ENCODE data around the gene INSRR.
A peak's percentile ranks its signal among the peaks of the same experiment; 100 is the strongest.

The INSRR gene

DNA sequence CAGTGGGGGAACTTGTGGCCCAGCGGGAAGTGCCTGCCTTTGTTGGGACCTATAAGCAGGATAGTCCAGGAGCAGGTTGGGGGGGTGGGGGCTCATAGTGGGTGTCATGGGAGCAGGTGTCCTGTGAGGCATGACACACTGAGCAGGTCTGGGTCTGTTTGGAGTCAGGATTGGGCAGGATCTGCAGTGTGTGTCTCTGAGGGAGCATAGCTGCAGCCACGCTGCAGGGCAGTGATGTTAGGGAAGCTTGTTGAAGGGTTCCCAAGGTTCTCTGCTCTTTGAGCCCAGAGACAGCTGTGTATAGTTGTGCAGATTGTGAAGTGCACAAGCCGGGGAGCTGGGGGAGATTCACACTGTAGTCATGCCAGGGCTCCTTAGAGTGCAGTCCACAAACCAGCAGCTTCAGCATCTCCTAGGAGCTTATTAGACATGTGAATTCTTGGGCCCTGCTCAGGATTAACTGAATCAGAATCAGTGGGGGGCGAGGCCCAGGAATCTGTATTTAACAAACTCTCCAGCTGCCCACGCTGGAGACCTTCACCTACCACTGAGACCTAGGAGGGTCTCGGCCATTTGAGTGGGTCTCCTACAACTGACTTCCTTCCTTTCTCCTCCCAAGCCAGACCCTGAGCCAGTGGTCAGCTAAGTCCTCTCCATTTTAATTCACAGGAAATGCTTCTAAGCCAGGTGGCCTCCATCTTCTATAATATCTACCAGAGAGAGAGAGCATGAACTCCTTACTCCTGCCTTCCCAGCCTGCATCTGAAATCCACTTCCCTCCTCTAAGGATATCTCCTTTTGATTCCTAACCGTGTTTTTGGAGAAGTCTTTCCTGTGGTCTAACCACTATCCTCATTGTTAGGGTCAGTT, 11.1 kb downstream of the INSRR start:
- DNase-seq: no peak

DNA sequence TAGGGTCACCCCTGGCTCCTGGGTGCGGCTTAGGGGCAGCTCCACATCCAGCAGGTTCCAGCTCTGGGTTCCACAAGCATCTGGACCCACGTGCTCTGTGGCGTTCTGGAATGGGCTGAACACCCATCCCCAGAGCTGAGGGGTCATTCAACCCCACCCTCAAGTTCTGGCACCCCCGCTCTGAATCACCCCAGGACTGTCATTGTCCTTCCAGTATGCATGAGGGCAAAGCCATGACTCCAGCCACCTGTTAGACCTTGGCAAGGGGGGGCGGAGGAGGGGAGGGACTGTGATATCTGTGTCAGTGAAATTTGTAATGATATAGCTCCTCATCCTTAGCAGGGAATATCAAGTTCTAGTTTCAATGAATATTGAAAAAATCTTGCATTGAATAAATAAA, 12.3 kb downstream of the INSRR start:
- no peak for DNase-seq

DNA sequence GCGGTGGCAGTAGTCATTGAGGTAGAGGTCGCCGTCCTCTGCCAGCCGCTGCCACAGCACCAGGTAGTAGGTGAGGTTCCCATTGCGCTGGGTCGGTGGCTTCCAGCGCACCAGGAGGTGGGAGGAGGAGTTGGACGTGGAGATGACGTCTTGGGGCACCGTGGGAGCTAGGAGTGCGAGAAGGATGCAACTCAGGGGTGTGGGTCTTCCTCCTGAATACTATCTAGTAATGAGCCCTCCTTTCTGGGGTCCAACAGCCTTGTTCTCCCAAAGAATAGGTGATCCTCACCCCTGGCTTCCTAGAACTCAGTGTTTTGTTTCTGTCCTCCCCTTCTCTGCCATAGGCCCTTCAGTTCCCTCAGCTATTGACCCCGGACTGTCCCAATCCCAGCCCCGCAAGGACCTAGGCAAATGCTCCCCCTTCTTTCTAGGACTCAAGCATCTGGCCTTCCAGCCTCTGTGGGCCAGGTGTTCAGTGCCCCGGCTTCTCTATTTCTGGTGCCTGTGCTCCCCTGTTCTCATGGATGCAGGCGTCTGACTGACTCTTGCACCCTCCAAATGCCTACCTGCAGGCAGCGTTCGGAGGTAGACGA, 12.9 kb downstream of the INSRR start:
- no peak for DNase-seq

DNA sequence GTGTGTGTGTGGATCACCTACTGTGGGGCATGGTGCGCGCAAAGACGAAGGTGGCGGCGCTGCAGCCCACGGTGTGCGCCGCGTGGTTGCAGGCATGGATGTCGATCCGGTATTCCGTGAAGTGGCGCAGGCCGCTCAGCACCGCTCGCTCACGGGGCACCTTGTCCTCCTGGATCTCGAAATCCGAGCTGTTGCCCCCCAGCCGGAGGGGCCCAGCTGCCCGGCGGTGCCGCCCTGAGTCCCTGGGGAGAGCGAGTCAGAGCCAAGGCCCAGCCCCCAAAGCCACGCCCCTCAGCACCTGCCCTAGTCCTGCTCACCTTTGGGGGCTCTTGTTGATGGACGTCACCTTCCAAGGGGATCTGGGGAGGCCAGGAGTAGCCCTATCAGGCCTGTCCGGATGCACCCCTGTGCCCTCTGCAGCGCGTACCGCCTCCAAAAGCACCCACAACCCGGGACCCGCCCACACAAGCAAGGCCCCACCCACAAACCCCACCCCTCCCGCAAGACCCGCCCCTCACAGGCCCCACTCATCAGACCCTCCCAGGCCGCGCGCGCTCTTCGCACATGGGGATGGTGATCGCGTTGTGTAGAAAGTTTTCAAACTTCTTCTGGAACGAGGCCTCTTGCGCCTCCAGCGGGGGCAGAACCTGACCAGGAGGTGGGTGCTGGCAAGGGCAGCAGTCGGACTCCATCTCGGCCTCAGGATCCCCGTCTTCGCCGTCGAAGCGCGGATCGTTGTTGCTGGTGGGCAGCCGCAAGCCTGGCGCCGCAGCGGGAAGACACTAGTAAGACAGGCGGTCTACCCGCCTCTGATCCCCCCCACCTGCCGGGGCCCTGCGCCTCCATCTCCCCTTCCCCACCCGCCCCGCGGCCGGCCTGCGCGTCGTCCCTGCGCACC, 13.6 kb downstream of the INSRR start:
- no peak for DNase-seq

DNA sequence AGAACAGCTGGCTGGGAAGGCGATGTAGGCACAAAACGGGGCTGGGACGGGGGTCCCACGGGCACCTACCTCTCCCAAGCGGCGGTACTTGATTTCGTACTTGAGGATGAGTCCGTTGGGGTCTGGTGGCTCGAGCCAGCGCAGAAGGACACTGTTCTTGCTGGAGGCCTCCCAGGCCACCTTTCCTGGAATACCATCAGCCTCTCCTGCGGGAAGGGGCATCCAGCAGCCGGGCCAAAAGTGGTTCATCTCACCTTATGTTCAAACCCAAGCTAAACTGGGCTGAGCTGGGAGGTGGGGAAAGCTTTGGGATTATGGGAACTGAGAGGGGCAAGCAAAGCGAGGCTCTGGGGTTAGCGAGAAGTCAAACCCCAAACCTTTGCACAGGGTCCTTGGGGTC, 14.3 kb downstream of the INSRR start:
- no peak for DNase-seq

DNA sequence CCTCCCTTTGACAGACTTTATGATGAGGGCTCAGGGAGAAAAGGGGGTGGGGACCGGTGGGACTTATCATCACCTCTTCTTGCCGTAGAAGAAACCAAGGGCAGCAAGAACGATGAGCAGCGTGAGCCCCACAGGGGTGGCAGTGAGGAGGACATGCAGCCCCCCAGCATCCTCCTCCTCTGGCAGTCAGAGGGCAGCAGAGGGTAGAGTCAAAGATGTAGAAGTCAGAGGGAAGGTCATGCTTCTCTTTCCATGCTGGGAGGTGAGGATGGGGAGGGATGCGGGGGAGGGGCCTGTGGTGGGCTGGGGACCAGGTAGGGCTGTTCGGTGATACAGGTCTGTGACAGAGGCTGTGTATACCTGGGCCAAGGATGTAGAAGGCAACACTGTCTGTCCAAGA, 14.8 kb downstream of the INSRR start:
- DNase-seq: no peak

DNA sequence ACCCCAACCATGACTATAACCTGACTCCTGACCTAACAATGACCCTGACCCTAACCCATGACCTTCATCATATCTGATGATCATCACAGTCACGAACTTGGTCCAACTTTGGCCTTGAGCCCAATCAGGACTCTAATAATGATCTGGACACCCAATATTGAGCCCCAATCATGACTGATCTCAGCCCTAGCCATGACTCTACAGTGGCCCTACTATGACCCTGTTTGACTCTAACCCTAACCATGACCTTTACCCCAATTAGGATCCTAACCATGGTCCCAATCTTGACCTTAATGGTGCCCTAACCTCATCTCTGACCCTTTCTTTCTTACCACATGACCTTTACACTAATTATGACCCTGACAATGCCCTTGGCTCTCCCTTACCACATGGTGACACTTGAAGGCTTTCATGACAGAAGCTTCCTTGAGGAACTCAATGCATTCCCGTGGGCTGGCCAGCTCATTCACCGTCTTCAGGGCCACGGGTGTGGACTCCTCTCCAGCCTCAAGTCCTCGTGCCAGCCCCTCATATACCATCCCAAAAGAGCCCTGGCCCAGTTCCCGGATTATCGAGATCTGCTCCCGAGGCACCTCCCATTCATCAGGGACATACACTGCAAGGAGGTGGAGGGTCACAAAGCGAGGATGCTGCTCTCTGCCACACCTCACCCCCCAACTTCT, 16.2 kb downstream of the INSRR start:
- no peak for DNase-seq

DNA sequence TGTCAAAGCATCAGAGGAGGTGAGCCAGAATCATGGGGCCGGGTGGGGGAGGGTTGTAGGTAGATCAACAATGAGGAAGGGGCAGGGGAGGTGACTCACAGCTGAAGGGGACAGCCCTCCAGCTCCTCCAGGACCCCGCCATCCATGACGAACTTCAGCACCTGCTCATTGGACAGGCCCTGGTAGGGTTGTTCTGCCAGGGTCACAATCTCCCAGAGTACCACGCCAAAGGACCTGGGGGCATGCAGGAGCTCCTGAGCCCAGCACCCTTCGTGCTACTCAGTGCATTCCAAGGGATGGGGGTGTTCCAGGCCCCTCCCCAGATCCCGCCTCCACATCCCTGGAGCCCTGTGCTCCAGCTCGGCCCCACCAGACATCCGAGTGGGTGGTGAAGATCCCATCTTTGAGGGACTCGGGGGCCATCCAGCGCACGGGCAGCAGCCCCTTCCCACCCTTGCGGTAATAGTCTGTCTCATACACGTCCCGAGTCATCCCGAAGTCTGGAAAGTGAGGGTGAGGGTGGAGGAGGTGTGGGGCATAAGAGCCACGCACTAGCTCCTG, 17.5 kb downstream of the INSRR start:
- DNase-seq: no peak

DNA sequence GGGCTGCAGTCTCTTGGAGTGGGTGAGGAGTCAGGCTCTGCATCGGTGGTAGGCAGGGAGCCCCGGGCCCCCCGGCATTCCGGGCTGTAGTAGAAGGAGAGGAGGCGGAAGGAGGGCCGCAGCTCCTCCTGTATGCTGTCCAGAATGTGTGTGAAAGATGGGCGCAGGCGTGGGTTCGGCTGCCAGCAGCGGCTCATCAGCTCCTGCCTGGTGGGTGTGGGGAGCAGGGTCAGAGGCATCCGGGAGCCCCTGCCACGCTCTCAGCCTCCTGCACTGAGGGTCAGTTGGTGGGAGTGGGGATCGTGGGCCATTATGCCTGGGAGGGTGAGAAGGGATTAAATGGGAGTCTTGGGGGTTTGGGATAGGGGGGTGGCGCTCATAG, 18.0 kb downstream of the INSRR start:
- DNase-seq: no peak

DNA sequence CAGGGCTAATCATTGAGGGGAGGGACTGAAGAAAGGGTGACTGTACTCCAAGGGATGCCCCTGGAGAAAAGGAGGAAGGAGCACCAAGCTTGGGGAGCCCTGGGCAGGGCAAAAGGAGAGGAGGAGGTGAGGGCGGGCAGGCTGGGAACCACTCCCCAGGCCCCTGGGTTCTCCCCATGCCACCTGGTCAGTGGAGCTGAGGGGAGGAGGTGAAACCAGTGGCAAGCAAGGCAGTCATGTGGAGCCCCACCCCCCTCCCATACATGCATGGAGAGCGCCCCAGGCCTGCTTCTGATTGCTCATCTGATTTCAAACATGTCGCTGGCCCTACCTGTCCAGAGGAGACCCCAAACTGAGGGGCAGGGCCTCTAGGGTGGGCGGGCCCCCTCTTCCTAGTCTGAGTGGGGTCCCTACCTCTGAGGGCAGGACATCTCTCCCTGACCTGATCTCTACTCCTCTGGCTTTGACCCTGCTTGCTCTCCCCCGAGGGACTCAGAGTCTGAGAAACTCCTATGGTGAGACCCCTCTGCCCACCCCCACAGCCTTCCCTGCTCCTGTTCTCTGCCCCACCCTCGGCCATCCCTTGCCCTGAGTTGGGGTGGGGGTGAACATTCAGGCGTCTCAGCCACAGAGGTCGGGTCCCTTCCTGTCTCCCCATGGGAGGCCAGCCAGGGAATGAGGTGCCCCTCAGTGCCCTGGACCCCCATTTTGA, 18.6 kb downstream of the INSRR start:
- no peak for DNase-seq

DNA sequence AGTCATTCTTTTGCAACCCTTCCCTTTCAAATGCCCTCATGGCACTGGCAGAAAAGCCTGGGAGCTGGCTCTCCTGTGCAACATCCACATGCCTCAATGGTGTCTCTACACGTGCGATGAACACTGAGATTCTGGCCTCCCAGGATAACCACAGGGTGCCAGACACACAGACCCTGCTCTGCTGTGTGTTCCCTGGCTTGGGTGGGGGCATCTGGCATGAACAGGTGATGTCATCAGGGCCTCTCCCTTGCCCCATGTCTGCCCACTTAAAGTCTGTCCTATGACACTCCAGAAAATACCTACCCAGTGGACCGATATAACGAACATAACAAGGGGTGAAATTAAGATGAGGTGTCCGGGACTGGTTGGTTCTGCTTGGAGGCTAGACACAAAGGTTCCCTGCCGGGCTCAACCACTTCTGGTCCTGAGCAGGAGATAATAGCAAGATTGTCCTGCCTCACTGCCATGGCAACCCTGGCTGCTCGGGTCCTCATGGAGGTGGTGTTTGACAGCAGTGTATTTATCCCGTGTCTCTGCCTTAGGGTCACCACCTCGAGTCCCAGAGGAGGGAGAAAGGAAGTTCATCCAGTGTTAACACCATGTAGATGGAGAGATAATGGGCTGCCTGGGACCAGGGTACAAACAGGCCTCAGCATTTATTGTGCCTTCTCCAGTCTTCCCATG, 19.3 kb downstream of the INSRR start:
- peak; percentile 43 for DNase-seq

DNA sequence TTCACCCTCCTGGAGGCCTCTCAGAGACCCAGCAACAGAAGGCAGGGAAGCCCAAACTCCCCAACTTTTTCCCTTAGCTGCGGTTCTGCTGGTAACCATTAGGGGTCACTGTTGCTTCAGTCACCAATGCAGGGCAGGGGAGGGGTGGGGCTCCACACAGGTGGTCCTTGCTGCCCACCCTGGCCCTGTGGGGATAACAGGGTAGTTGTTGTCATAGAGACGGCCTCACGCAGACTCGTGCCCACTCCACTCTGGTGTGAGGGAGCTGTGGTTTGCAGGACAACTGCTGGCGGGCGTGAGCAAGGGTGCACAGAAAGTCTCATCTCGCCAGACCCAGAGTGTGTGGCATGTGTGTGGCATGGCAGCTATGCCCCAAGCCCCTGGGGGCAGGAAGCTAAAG, 19.9 kb downstream of the INSRR start:
- DNase-seq: no peak

DNA sequence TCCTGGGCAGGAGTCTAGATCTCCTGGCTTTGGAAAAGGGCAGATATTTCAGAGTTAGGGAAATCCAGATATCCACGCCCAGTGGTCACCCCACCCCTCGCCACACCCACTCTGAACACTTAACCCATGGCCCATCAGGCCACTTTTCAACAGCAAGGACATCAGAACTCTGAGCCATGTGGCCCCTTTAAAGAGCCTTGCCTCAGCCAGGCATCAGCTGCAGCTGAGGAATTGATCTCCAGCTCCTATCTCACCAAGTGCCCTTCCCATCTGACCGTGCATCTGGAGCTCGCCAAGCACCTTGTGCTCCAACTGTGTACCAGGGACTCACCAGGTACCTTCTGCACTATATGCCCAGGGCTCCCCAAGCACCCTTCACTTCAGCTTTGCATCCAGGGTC, 22.0 kb downstream of the INSRR start:
- no peak for DNase-seq

DNA sequence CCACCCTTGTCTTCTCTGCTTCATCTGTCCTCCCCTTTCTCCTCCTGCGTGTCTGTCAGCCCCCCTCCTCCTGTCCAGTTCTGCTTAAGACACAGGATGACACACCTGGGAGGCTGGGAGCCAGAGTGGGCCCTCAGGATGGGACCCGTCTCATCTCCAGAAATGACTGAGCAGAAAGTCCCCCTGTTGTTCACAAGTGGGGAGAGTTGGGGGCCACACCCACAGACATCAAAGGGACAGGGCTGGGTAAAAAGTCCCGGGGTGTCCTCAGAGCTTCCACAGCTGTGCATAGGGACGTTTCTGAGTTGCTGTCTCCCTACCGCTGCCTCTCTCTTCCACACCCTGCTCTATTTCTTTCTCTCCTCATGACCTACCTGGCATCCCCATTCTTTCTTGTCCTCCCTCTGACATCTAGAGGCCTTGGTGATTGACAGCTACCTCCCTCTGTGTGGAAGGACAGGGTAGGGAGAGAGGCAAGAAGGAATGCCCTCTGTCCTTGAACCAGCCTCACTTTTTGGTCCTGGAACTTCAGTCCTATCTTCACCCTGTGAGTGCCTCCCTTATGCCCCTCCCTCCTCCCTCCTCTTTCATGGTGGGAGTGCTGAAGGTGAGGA, 22.8 kb downstream of the INSRR start:
- no peak for DNase-seq

DNA sequence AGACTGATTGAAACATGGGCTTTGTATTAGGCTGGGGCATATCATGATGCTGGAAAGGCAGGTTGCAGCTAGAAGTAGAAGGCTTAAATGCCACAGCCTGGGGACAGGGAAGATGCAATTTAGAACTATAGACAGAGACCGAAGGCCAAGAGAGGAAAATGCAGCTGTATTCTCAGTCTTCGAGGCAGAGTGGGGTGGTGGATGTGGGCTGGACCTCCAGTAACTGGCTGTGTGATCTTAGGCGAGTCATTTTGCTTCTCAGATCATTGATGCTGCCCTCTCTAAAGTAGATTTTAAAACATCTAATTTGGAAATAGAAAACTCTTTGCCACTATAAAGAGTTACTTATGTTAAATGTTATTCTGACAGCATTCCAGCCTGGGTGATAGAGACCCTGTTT, 24.6 kb downstream of the INSRR start:
- no peak for DNase-seq

DNA sequence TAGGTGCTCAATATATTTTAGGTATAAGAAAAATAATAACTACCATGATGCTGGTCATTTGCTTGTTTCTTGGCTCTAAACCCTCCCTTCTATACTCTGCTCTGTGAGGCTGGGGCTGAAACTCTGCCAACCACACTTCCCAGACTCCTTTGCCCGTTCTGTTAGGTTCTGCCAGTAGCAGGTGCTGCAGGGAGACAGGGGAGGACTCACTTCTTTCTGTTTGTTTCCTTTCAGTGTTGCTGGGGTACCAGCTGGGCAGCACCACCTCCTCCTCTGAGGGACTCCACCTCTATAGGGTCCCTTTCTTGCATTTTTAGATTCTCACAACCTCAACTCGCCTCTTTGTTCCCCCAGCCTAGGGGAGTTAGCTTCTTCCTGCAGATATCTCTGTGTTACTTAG, 25.3 kb downstream of the INSRR start:
- no peak for DNase-seq

DNA sequence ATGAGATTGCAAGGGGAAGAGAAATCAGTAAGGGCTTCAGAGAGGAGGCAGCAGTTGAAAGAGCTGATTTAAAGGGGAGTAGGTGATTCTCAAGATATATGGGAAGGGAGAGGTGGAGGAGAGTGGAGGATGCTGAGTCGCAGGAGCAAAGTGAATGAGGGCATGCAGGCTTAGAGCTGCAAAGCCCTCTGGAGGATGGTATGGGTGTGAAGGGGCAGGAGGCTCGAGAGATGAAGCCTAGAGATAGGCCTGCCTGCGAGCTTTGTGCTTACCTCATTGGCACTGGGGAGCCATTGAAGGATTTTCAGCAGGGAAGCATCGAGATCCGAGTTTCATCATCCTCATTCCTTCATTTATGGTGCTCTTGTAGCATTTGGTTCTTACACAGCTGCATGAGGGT, 26.5 kb downstream of the INSRR start:
- no peak for DNase-seq

DNA sequence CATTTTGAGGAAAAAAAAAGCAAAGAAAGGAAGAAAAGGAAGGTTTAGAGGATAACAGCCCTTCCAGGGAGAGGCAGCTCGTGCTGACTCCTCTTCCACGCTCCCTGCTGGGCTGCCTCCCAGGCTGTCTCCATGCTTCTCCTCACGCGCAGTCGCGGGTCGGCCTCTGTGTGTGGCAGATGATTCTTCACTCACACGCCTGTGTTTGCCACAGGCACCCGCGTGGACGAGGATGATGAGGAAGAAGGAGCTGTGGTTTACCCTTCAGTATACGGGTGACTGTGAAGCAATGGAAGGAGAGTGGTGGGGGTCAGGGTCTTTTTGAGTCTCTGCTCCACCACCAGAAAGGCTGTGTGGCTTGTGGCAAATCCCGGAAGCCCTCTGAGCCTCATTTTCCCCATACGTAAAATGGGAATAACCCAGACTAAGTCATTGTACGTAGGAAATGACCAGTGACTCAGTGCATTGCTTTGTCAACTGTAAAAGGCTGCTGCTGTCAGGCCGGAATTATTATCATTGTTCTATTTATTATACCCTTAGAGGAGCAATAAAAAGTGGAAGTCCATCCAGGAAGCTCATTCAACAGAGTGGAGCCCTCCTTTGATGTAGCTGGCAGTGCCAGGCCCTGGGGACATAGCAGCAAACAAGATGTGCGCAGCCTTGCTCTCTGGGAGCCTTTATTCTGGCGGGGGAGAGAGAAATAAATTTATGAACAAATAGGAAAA, 30.4 kb downstream of the INSRR start:
- no peak for DNase-seq

DNA sequence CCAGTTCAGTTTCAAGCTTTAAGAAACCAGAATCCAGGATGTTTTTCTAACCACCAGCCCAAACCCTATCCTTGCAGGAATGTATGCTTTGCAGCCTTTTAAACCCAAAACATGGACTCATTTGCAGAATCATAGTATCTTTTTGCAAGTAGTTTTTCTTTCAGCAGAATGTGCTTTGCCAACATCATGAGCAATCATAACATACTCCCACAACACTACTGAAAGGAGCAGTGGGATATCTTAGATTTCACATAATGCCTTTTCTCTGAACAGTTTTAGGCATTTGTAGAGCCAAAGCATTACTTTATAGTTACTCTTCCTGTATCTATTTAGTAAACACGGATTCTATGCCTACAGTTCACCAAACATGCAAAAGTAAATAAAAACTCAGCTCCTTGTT, 32.3 kb downstream of the INSRR start:
- no peak for DNase-seq

DNA sequence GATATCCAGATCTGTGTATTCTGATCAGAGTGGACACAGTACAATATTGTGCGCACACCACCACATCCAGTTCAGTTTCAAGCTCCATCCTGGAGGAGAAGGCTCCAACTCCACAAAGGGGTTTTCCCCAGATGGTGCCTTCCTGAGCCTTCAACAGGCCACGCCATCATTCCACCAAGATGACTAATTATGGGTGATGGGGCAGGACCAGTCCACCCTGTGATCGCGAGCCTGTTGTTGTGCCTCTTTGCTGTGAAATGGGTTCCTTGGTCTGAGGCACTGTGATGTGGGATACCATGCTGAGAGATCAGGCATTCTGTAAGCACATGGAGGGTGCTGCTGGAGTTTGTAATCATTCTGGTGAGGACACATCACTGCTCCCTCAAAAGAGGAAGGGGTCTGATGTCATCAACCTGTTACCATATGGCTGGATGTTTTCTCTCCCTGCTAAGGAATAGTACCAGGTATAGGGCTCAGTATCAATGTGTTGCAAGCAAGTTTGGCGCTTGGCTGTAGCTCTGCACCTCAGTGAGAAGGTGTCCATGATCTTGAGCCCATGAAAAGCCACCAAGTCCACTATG, 35.6 kb downstream of the INSRR start:
- no peak for DNase-seq

Data from DMS79 (cell line).